Epithelial cell of prostate (primary cell): Measurements from ENCODE around the gene C1QTNF9B.
A peak's percentile ranks its signal among the peaks of the same experiment; 100 is the strongest.

Experiments used
- DNase-seq: peaks from one replicate; pipeline ENCODE4 v3.0.0-alpha.2; 2011; ENCODE audit warnings: low read depth, low spot score
- H3K27ac ChIP-seq: fragments of 450-650 bp; 2 replicates; pipeline ENCODE4 v1.5.1; 2017; ENCODE audit warnings: mild to moderate bottlenecking

Gene C1QTNF9B

GRCh38 chr13:23861310-23861709, 36.0 kb downstream of the C1QTNF9B start:
- DNase-seq, result no peak
- no peak overlapping the region for H3K27ac ChIP-seq

GRCh38 chr13:23859904-23860303, 37.4 kb downstream of the C1QTNF9B start:
- DNase-seq, result no peak
- H3K27ac ChIP-seq, result peak overlapping the region; percentile 51

- peak; percentile 43 for DNase-seq
- peak overlapping the region; percentile 51 for H3K27ac ChIP-seq
Measured at GRCh38 chr13:23859455-23859854, 37.8 kb downstream of the C1QTNF9B start.

- H3K27ac ChIP-seq, result peak overlapping the region; percentile 51
- DNase-seq, result no peak
Measured at GRCh38 chr13:23858546-23858945, 38.8 kb downstream of the C1QTNF9B start.

- no peak for DNase-seq
Measured at GRCh38 chr13:23856008-23856750, 41.1 kb downstream of the C1QTNF9B start.

GRCh38 chr13:23855360-23855759, 41.9 kb downstream of the C1QTNF9B start:
- no peak for DNase-seq
- H3K27ac ChIP-seq, result no peak overlapping the region

More at GRCh38 chr13:23856008-23856750, 41.1 kb downstream of the C1QTNF9B start:
- H3K27ac ChIP-seq, result no peak overlapping the region

- no peak for DNase-seq
- no peak overlapping the region for H3K27ac ChIP-seq
Measured at GRCh38 chr13:23852351-23852750, 45.0 kb downstream of the C1QTNF9B start.

GRCh38 chr13:23851106-23851505, 46.2 kb downstream of the C1QTNF9B start:
- H3K27ac ChIP-seq, result no peak overlapping the region
- DNase-seq, result no peak

- no peak overlapping the region for H3K27ac ChIP-seq
- DNase-seq, result no peak
Measured at GRCh38 chr13:23850134-23850533, 47.2 kb downstream of the C1QTNF9B start.

- no peak for DNase-seq
- H3K27ac ChIP-seq, result no peak overlapping the region
Measured at GRCh38 chr13:23849670-23850069, 47.6 kb downstream of the C1QTNF9B start.

GRCh38 chr13:23848646-23849141, 48.6 kb downstream of the C1QTNF9B start:
- H3K27ac ChIP-seq, result no peak overlapping the region
- no peak for DNase-seq

- no peak for DNase-seq
- no peak overlapping the region for H3K27ac ChIP-seq
Measured at GRCh38 chr13:23848019-23848418, 49.3 kb downstream of the C1QTNF9B start.

GRCh38 chr13:23847497-23847896, 49.8 kb downstream of the C1QTNF9B start:
- no peak overlapping the region for H3K27ac ChIP-seq
- DNase-seq, result no peak

GRCh38 chr13:23845105-23845725, 52.1 kb downstream of the C1QTNF9B start:
- DNase-seq, result no peak
- H3K27ac ChIP-seq, result no peak overlapping the region

- no peak for DNase-seq
- H3K27ac ChIP-seq, result no peak overlapping the region
Measured at GRCh38 chr13:23844132-23844531, 53.2 kb downstream of the C1QTNF9B start.

- no peak for DNase-seq
- no peak overlapping the region for H3K27ac ChIP-seq
Measured at GRCh38 chr13:23843436-23843835, 53.9 kb downstream of the C1QTNF9B start.

GRCh38 chr13:23842406-23842805, 54.9 kb downstream of the C1QTNF9B start:
- no peak overlapping the region for H3K27ac ChIP-seq
- DNase-seq, result no peak
